Fibroblast of skin of scalp (primary cell): Measurements from ENCODE around the gene ZNF76.

ENCODE experiments used
- DNase-seq: peaks from one replicate; pipeline ENCODE4 v3.0.0-alpha.2; 2013

ZNF76 gene

DNA sequence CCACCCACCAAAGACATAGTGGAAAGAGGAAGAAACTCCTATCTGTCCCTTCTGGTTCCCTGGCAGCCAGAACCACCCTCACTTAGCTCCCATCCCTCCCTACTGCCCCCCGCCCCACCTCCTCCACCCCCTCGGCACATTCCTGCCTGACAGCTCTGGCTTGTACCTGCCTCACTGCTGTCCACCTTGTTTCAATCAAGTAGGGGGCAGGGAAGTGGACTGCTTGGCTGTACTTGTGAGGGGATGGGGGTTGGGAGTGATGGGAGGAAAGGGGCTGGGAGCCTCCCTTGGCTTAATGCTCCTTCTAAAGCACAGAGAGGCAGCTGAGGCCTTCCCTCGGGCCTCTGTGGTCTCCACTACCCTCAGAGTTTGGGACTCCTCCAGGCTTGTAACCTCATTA is 22.1 kb upstream of the ZNF76 start:
- no peak for DNase-seq

- peak; percentile 44 for DNase-seq
These were observed 20.7 kb upstream of the ZNF76 start for GRCh38 chr6:35238843-35239289.

GRCh38 chr6:35239581-35239980 is 20.0 kb upstream of the ZNF76 start:
- no peak for DNase-seq

- DNase-seq, result peak; percentile 58
These were observed 18.4 kb upstream of the ZNF76 start for GRCh38 chr6:35240838-35241801.

DNA sequence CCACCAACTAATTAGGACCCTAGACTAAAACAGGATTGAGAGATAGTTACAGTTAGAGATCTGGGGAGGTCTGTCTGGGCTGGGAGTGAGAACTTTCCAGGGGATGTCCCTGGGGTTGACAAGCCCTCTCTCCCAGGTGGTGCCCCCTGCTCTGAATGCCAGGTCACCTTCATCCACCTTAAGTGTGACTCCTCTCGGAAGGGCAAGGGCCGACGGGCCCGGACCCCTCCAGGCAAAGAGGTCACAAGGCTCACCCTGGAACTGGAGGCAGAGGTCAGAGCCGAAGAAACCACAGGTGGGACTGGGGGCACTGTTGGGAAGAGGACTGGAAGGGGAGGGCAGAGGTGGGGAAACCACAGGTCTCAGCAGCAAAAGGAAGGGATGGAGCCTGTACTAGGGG is 17.0 kb upstream of the ZNF76 start:
- DNase-seq, result no peak

GRCh38 chr6:35242906-35243305 is 16.6 kb upstream of the ZNF76 start:
- DNase-seq, result no peak

DNA sequence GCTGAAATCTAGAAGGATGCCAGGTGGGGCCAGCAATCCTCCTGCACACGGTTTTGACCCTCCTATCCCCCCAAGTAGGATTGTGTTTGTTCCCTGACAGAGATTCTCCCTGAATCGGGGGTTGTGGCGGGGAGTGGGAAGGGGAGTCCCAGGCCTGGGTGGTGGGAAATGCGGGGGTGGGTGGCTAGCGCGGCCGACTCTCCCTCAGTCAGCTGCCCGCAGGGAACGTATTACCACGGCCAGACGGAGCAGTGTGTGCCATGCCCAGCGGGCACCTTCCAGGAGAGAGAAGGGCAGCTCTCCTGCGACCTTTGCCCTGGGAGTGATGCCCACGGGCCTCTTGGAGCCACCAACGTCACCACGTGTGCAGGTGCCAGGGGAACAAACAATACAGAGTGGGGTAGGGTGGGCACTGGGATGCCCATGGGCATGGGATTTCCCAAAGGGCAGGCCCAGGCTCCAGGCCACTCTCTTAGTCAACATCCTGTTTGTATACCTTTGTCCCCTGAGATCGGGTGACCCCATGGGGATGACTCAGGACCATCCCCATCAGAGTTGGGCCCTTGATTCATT is 16.1 kb upstream of the ZNF76 start:
- no peak for DNase-seq

DNA sequence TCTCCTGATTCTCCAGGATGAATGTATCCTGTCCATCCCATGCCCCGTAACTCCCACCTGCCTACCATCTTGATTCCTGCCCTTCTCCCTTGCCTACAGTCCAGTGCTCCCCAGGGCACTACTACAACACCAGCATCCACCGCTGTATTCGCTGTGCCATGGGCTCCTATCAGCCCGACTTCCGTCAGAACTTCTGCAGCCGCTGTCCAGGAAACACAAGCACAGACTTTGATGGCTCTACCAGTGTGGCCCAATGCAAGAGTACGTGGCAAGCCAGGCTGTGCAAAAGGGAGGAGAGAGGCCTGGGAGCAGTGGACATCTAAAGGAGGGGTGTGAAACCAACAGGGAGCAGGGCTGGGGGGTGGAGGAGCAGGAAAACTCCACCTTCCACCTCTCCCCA is 15.0 kb upstream of the ZNF76 start:
- no peak for DNase-seq

DNA sequence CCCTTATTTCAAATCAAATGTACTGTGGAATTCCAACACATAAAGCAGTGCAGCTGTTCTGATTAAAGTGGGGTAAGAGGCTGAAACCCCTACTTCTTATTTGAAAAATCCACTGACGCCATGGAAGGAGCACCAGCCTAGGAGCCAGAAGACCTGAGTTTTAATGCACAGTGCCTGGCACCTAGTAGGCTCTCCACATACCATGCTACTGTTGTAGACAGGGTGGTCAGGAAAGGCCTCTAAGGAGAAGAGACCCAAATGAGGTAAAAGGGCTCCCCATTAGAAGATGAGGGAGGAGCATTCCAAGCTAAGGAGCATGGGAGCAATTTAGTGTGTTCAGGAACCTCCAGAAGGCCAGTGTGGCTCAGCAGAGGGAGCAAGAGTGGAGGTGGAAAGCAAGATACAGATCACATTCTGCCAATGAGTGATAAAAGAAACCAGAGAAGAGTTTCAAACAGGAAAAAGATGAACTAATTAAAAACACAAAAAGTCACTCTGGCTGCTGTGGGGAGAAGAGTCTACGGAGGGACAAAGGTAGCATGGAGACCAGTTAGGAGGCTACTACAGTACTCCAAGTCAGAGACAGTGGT is 11.8 kb upstream of the ZNF76 start:
- no peak for DNase-seq

- peak; percentile 40 for DNase-seq
These were observed 11.2 kb upstream of the ZNF76 start for GRCh38 chr6:35248300-35248699.

DNA sequence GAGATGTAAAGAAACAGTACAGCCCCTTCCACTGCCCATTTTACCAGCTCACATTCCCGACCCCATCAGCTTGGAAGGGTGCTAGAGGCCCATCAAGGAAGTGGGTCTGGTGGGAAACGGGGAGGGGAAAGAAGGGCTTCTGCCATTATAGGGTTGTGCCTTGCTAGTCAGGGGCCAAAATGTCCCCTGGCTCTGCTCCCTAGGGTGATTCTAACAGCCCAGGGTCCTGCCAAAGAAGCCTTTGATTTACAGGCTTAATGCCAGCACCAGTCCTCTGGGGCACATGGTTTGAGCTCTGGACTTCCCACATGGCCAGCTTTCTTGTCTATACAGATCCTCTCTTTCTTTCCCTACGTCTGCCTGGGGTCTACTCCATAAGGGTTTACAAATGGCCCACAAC is 10.6 kb upstream of the ZNF76 start:
- DNase-seq, result no peak

GRCh38 chr6:35251949-35252348 is 7.6 kb upstream of the ZNF76 start:
- DNase-seq, result no peak

- no peak for DNase-seq
These were observed 6.3 kb upstream of the ZNF76 start for GRCh38 chr6:35253249-35253648.

GRCh38 chr6:35258336-35258735 is 1.2 kb upstream of the ZNF76 start:
- DNase-seq, result no peak

DNA sequence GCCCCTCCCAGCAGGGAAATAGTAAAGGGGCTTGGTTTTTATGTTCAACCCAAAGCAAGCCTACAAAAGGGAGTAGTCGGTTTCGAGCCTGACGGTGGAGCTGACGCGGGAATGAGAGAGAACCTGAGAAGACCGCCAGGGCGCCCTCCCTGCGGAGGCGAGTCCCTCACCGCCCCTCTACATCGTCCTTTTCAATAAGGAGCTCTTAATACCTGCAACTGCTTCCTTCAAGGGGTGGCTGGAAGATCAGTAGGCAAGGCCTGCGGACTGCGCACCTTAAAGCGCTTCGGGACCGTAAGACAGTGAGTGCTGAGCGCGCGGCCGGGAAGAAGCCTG is 709 bp upstream of the ZNF76 start:
- no peak for DNase-seq

- DNase-seq, result peak; percentile 47
These were observed 534 bp downstream of the ZNF76 start for GRCh38 chr6:35259948-35260590.

DNA sequence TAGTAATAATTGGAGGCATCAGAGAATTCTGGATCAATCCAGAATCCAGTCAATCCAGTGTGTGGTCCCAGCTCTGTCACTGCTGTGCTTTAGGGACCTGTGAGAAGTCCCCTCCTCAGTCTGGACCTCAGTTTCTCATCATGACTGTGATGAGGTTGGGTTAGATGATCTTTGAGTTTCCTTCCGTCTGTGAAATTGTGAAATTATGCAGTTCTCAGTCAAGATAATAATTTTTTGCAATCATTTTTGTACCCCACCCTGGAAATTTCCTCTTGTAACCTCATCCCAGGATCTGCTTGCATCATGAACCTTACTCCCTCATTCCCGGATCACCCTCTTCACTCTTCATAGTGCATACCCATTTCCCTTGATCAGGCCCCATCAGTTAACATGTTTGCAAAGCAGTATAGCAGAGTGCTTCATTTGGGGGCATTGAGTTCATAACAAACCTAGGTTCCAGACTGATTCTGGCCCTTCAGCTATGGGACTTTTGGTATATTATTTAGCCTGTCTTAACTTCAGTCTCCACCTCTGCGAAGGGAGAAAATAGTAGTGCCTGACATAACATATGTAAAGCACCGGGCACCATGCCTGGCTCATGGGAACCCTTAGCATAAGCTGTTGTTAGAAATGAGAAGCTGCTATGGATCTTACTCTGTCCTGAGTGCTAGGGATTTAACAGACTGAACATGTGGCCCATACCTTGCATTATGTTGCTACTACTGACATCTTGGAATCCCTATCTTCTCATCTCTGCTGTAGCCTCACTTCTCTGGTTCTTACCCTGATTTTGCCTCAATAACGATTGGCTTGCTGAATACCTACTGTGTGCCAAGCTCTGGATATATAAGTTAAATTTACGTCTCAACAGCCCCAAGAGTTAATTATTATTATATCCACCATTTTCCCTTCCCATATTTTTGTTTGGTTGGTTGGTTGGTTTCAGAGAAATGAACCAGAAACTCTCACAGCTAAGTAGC is 1.3 kb downstream of the ZNF76 start:
- no peak for DNase-seq

DNA sequence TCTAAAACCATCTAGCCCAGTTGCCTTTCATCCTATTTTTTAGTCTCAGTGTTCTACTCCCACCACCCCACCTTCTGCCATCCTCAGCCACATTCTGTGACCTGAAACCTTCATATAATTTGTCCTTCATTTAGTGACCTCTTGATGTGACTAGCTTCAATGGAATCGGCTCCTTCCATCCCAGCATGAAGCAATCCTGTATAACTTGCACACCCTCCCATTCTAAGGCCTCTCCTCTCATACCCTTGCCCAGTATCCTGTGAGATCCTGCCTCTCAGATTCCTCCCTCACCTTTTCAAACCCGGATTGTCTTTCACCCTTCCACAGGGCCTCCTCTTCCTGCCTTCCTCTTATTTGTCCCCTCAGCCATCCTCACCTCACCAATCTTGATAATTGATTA is 3.1 kb downstream of the ZNF76 start:
- DNase-seq, result no peak

GRCh38 chr6:35264550-35265274 is 5.2 kb downstream of the ZNF76 start:
- no peak for DNase-seq

DNA sequence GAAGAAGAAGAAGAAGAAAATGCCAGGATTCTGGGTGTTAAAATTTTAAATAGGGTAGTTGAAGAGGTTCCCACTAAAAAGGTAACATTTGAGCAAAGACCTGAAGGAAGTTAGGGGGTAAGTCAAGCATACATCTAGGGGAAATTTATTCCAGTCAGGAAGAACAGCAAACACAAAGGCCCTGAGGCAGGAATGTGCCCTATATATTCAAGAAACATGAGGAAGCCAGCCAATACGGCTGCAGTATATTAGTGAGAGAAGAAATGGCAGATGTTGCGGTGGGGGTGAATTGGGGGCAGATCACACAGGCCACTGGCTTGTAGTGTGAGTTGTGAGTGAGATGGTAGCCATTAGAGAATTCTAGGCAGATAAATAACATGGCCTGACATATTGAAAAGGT is 6.0 kb downstream of the ZNF76 start:
- no peak for DNase-seq

DNA sequence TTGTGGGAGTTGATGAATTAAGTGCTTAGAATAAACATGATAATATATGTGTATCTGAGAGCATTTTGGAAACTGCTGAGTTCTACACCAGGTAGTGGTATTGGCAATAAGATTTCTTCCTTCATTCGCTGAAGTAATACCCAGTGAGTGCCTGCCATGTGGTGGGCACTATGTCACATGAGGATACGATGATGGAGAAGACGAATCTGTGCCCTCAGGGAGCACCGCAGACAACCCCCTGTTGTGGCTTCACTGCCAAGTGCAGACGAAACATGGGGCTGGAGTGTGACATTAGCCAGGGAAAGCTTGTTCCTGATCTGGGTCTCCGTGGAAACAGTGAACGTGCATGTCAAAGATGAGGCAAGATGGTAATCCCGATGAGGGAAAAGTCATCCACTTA is 7.9 kb downstream of the ZNF76 start:
- no peak for DNase-seq
